AG04449 (cell line): ENCODE data around the gene ZNF709.
"Not testable (repeated sequence)": the region's sequence is repeated elsewhere in the genome, so short reads cannot be mapped to it uniquely, and the experiment has no call there.

ENCODE experiments used
- CTCF ChIA-PET: fragments of 350-600 bp; formaldehyde crosslinking; extraction: SDS; loops from one replicate; lab custom pipeline; 2021; ENCODE audit warnings: antibody characterized with exemption; lab: Yijun Ruan, JAX
- POLR2A ChIA-PET: fragments of 400-600, 350-600 bp; formaldehyde crosslinking; extraction: SDS; loops from one replicate; lab custom pipeline; 2020; ENCODE audit warnings: antibody characterized with exemption, inconsistent platforms; lab: Yijun Ruan, JAX
- DNase-seq: peaks from one replicate; pipeline ENCODE4 v3.0.0-alpha.2; 2010; ENCODE audit warnings: low read depth, low spot score
- H3K4me3 ChIP-seq: 2 replicates; pipeline ENCODE4 v1.5.1; 2011; ENCODE audit warnings: low read depth, mild to moderate bottlenecking, control low read depth, low read length
- TF ChIP-seq, protein P1 (sequence below): IDR thresholded peaks from one replicate; pipeline ENCODE4 v1.5.1; 2011; ENCODE audit warnings: mild to moderate bottlenecking, moderate library complexity, low read length, control low read depth, inconsistent platforms; ENCODE audit not compliant: insufficient read depth; ENCODE audit errors: missing control alignments

The ZNF709 gene

GRCh38 chr19:12464769-12465168, 19.8 kb downstream of the ZNF709 start:
- TF ChIP-seq, protein P1, sequence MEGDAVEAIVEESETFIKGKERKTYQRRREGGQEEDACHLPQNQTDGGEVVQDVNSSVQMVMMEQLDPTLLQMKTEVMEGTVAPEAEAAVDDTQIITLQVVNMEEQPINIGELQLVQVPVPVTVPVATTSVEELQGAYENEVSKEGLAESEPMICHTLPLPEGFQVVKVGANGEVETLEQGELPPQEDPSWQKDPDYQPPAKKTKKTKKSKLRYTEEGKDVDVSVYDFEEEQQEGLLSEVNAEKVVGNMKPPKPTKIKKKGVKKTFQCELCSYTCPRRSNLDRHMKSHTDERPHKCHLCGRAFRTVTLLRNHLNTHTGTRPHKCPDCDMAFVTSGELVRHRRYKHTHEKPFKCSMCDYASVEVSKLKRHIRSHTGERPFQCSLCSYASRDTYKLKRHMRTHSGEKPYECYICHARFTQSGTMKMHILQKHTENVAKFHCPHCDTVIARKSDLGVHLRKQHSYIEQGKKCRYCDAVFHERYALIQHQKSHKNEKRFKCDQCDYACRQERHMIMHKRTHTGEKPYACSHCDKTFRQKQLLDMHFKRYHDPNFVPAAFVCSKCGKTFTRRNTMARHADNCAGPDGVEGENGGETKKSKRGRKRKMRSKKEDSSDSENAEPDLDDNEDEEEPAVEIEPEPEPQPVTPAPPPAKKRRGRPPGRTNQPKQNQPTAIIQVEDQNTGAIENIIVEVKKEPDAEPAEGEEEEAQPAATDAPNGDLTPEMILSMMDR = no peak
- no peak for DNase-seq
- no peak overlapping the region for H3K4me3 ChIP-seq
- CTCF ChIA-PET = no interaction called here
- POLR2A ChIA-PET = no interaction called here

DNA sequence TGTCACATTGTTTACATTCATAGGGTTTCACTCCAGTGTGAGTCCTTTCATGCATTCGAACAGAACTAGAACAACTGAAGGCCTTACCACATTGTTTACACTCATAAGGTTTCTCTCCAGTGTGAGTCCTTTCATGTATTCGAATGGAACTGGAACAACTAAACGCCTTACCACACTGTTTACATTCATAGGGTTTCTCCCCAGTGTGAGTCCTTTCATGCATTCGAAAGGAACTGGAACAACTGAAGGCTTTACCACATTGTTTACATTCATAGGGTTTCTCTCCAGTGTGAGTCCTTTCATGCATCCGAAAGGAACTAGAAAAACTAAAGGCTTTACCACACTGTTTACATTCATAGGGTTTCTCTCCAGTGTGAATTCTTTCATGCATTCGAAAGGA, 20.5 kb downstream of the ZNF709 start:
- H3K4me3 ChIP-seq, CTCF ChIA-PET, DNase-seq, POLR2A ChIA-PET: not testable (repeated sequence)

GRCh38 chr19:12453495-12453894, 31.1 kb downstream of the ZNF709 start:
- no peak for DNase-seq
- CTCF ChIA-PET = no interaction called here
- no peak overlapping the region for H3K4me3 ChIP-seq
- POLR2A ChIA-PET = no interaction called here
- TF ChIP-seq, protein P1 = no peak

DNA sequence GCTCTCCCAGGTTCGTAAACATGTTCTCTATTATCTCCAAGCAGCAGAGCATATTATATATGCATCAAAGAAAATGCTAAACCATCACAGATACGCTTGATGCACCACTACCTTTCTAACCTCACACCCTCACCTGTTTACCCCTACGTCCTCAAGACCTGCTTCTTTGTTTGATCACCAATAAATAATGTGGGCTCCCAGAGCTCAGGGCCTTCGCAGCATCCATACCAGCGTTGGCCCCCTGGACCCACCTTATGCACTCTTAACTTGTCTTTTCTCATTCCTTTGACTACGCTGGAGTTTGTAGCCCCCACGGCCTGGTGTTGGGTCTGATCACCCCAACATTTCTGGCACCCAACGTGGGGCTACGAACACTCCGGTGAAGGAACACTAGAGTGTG, 33.8 kb downstream of the ZNF709 start:
- no peak overlapping the region for H3K4me3 ChIP-seq
- no peak for DNase-seq
- ChIA-PET CTCF (no interaction called here), POLR2A (interaction anchor here (0.7 kb wide), 1 partner anchor 183 kb away, joined by 3 read pairs; no protein-coding TSS in a partner anchor)
- TF ChIP-seq, protein P1 = no peak

- TF ChIP-seq, protein P1 = no peak
- CTCF ChIA-PET = no interaction called here
These were observed 35.8 kb downstream of the ZNF709 start for GRCh38 chr19:12448808-12449207.

GRCh38 chr19:12440541-12441316, 43.9 kb downstream of the ZNF709 start, which contains the start of gene ZNF443:
ZNF443 (minus strand) TSS chr19:12441021; CDS start chr19:12440914, 107 bp downstream.
- ChIA-PET POLR2A (interaction anchor here (0.7 kb wide), 1 partner anchor 75 kb away, joined by 4 read pairs; the partner anchor contains the start of gene ZNF442), CTCF (no interaction called here)
- DNase-seq = peak; percentile 77
- peak within 1 kb of the TSS; percentile 84 for H3K4me3 ChIP-seq
- TF ChIP-seq, protein P1 = no peak

More at GRCh38 chr19:12448808-12449207, 35.8 kb downstream of the ZNF709 start:
- POLR2A ChIA-PET = no interaction called here
- DNase-seq = no peak
- no peak overlapping the region for H3K4me3 ChIP-seq

GRCh38 chr19:12439686-12440540, 44.7 kb downstream of the ZNF709 start:
- POLR2A ChIA-PET, DNase-seq, CTCF ChIA-PET: not testable (repeated sequence)
- H3K4me3 ChIP-seq = peak overlapping the region; percentile 84

GRCh38 chr19:12430726-12431299, 53.8 kb downstream of the ZNF709 start:
- DNase-seq, CTCF ChIA-PET, POLR2A ChIA-PET, H3K4me3 ChIP-seq: not testable (repeated sequence)
